Keratinocyte (primary cell): ENCODE results near the gene FYTTD1. TPM values are rescaled to one million over a fixed set of nuclear protein-coding genes. Genes with fewer than 3 reads are reported as not detected.

Source experiments
- DNase-seq: peaks from one replicate; pipeline ENCODE4 v3.0.0-alpha.2; 2011; ENCODE audit warnings: low read depth, missing footprints, low spot score
- FAIRE-seq: peaks from 2 replicates; lab custom pipeline; 2011; peaks lifted over from hg19 to GRCh38; lab: Jason Lieb, UNC
- H2AFZ ChIP-seq: 2 replicates; pipeline ENCODE4 v1.6.0; 2012; ENCODE audit warnings: low read length, control low read depth, inconsistent platforms; ENCODE audit not compliant: control insufficient read depth
- H3K27ac ChIP-seq: 2 replicates; pipeline ENCODE4 v1.5.1; 2011; ENCODE audit warnings: low read length; ENCODE audit not compliant: control insufficient read depth, insufficient read depth
- H3K27me3 ChIP-seq: 3 replicates; pipeline ENCODE4 v1.6.0; 2011; ENCODE audit warnings: low read length; ENCODE audit not compliant: control insufficient read depth, insufficient read depth; ENCODE audit errors: extremely low read depth
- H3K36me3 ChIP-seq, 2 experiments: 2 replicates in 1 of 2; 3 replicates in 1 of 2; pipeline ENCODE4 v1.5.1; 2011; ENCODE audit warnings: low read length in 2 of 2, mild to moderate bottlenecking in 1 of 2; ENCODE audit not compliant: control insufficient read depth in 2 of 2, insufficient read depth in 2 of 2; ENCODE audit errors: extremely low read depth in 1 of 2
- H3K4me1 ChIP-seq: 3 replicates; pipeline ENCODE4 v1.5.1; 2011; ENCODE audit warnings: low read length; ENCODE audit not compliant: control insufficient read depth, insufficient read depth; ENCODE audit errors: extremely low read depth
- H3K4me2 ChIP-seq: 3 replicates; pipeline ENCODE4 v1.6.0; 2011; ENCODE audit warnings: low read depth, low read length; ENCODE audit not compliant: control insufficient read depth, insufficient read depth; ENCODE audit errors: extremely low read depth
- H3K4me3 ChIP-seq, 3 experiments: fragments of 200-600 bp in 1 of 3; sonication (generic) in 1 of 3; 2 replicates in 2 of 3; 3 replicates in 1 of 3; pipeline ENCODE4 v1.5.1; 2011 to 2016; ENCODE audit warnings: low read length in 3 of 3, mild to moderate bottlenecking in 3 of 3, control low read depth in 2 of 3, inconsistent platforms in 1 of 3, low read depth in 1 of 3, mixed read lengths in 1 of 3, mixed run types in 1 of 3, moderate library complexity in 1 of 3; ENCODE audit not compliant: control insufficient read depth in 2 of 3, insufficient read depth in 2 of 3; ENCODE audit errors: extremely low read depth in 1 of 3
- H3K79me2 ChIP-seq: 2 replicates; pipeline ENCODE4 v1.6.0; 2012; ENCODE audit warnings: low read length; ENCODE audit not compliant: control insufficient read depth, insufficient read depth
- H3K9ac ChIP-seq: 3 replicates; pipeline ENCODE4 v1.6.0; 2011; ENCODE audit warnings: low read length; ENCODE audit not compliant: control insufficient read depth, insufficient read depth; ENCODE audit errors: extremely low read depth
- H3K9me1 ChIP-seq: 3 replicates; pipeline ENCODE4 v1.6.0; 2011; ENCODE audit warnings: low read length; ENCODE audit not compliant: control insufficient read depth, insufficient read depth; ENCODE audit errors: extremely low read depth
- H3K9me3 ChIP-seq: 2 replicates; pipeline ENCODE4 v1.5.1; 2012; ENCODE audit warnings: low read depth, low read length; ENCODE audit not compliant: control insufficient read depth
- H4K20me1 ChIP-seq: 3 replicates; pipeline ENCODE4 v1.6.0; 2011; ENCODE audit warnings: low read length; ENCODE audit not compliant: control insufficient read depth, insufficient read depth; ENCODE audit errors: extremely low read depth
- EZH2 ChIP-seq: IDR thresholded peaks from one replicate; pipeline ENCODE4 v1.6.1; 2012; ENCODE audit warnings: inconsistent platforms, mild to moderate bottlenecking, low read length, moderate library complexity
- dilution Hi-C: fragments of 300-500 bp; cut with MboI; formaldehyde crosslinking; loops from one replicate; pipeline ENCODE4 v1.7.0; 2020; ENCODE audit warnings: low sequenced_read_pairs; ENCODE audit not compliant: extremely low pct_ligation_motif_present
- polyA plus RNA-seq, 5 experiments: library from polyadenylated mRNA; depleted of rRNA in 3 of 5; stranded (reverse) in 3 of 5; stranded (forward) in 1 of 5; unstranded in 1 of 5; fragments of >200 nt; gene quantifications; 1 replicate in 1 of 5; 2 replicates in 3 of 5; 3 replicates in 1 of 5; pipeline versions ENCODE4 v1.2.1 to v1.2.3, GENCODE V29; 2011 to 2012; ENCODE audit warnings: missing spikeins in 2 of 5, low read depth in 1 of 5, low replicate concordance in 1 of 5
- TF ChIP-seq, protein P1 (sequence below), 3 experiments: IDR thresholded peaks in 1 of 3; conservative IDR thresholded peaks in 1 of 3; optimal IDR thresholded peaks in 1 of 3; 2 replicates in 2 of 3; 3 replicates in 1 of 3; pipeline versions ENCODE3 to v1.5.1; 2011; ENCODE audit warnings: low read length in 3 of 3, mild to moderate bottlenecking in 3 of 3, moderate library complexity in 2 of 3, control low read depth in 1 of 3, inconsistent platforms in 1 of 3; ENCODE audit not compliant: insufficient read depth in 2 of 3; ENCODE audit errors: extremely low read depth in 1 of 3

Gene FYTTD1
- polyA plus RNA-seq, 1 donor (not counting 4 experiments of a cell fraction or from before 2014, with no cell fraction given), result 48.0 TPM

DNA sequence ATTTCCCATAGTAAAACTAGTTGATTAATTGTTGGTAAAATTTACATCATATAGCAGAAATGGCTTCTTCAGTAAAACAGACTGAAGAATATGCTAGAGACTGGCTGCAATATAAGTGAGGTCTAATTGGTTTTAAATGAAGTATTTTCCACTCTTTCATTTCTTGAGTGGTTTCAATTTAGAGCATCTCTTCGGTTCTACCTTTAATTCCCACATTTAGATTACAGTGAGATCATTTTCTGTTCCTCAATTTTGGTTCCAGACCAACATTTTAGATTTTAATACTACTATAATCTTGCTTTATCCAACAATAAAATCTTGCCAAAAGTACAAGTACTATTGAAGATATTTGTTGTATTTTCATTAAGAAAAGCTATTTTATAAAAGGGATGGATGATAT is 40.4 kb downstream of the FYTTD1 start:
- Histone ChIP-seq H3K79me2 (peaks cover 35% of the 10 kb centered on the region), H3K36me3 (no peaks in the 10 kb centered on the region), H3K9ac (no peak overlapping the region), H3K9me3 (no peaks in the 10 kb centered on the region), H3K27ac (no peak overlapping the region), H3K9me1 (no peaks in the 10 kb centered on the region), H2AFZ (no peak overlapping the region), H3K4me1 (peaks cover 14% of the 10 kb centered on the region), H3K27me3 (no peaks in the 10 kb centered on the region), H3K4me3 (no peak overlapping the region), H4K20me1 (no peaks in the 10 kb centered on the region), H3K4me2 (no peak overlapping the region)
- DNase-seq (no peak), FAIRE-seq (no peak)
- no peak for TF ChIP-seq EZH2
- TF ChIP-seq, protein P1, sequence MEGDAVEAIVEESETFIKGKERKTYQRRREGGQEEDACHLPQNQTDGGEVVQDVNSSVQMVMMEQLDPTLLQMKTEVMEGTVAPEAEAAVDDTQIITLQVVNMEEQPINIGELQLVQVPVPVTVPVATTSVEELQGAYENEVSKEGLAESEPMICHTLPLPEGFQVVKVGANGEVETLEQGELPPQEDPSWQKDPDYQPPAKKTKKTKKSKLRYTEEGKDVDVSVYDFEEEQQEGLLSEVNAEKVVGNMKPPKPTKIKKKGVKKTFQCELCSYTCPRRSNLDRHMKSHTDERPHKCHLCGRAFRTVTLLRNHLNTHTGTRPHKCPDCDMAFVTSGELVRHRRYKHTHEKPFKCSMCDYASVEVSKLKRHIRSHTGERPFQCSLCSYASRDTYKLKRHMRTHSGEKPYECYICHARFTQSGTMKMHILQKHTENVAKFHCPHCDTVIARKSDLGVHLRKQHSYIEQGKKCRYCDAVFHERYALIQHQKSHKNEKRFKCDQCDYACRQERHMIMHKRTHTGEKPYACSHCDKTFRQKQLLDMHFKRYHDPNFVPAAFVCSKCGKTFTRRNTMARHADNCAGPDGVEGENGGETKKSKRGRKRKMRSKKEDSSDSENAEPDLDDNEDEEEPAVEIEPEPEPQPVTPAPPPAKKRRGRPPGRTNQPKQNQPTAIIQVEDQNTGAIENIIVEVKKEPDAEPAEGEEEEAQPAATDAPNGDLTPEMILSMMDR (optimal IDR thresholded peaks at IDR 0.05 in 1 of 3, IDR thresholded peaks at IDR 0.05 in 1 of 3, conservative IDR thresholded peaks at IDR 0.05 in 1 of 3; ENCODE audit: extremely low read depth in 1 of 3, insufficient read depth in 2 of 3, low read length in 3 of 3), result no peak
- dilution Hi-C loops, result no loop called here

DNA sequence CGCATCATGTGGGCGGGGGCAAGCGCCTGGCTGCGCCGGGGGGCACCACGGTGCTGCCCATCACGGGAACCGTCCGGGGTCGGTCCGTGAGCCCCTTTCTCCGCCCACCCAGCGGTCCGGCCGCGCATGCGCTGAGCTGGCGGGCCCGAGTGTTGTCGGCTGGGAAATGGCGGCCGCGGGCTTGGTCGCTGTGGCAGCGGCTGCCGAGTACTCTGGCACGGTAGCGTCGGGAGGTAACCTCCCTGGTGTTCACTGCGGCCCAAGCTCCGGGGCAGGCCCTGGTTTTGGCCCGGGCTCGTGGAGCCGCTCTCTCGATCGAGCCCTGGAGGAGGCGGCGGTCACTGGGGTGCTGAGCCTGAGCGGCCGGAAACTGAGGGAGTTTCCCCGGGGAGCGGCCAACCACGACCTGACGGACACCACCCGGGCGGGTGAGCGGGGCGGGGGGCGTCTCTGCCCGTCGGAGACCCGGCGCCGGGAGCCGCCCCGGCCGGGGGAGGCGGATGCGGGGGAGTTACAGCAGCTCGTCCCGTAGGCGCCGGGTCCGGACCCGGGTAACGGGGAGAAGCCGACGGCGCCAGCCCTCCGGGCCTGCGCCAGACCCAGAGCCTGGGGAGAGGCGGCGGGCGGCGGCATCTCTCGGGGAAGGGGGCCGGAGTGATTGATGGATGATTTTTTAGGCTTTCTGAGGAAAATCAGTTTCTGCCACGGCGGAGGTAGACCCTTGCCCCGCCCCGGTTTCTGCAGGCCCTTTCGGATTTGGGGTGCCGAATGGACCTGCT is 41.6 kb downstream of the FYTTD1 start, which contains the start of gene LRCH3:
TSS of gene LRCH3 (plus strand) at position 142 of the 779 bp plus-strand sequence. CDS start at position 167, 25 bp downstream.
- Histone ChIP-seq H3K36me3 (no peaks in the 10 kb centered on the region), H3K9ac (peak within 1 kb of the TSS; percentile 98), H3K79me2 (peaks cover 48% of the 10 kb centered on the region), H3K4me2 (peak within 1 kb of the TSS; percentile 77), H2AFZ (peak within 1 kb of the TSS; percentile 95), H4K20me1 (peaks cover 2% of the 10 kb centered on the region), H3K9me3 (no peaks in the 10 kb centered on the region), H3K4me1 (peaks cover 17% of the 10 kb centered on the region), H3K27ac (peak within 1 kb of the TSS; percentile 88), H3K27me3 (no peaks in the 10 kb centered on the region), H3K4me3 (peak within 1 kb of the TSS; percentile 89 to 93 (median 89)), H3K9me1 (no peaks in the 10 kb centered on the region)
- dilution Hi-C loops, result no loop called here
- FAIRE-seq, result no peak
- TF ChIP-seq, protein P1 (optimal IDR thresholded peaks at IDR 0.05 in 1 of 3, IDR thresholded peaks at IDR 0.05 in 1 of 3, conservative IDR thresholded peaks at IDR 0.05 in 1 of 3; ENCODE audit: extremely low read depth in 1 of 3, insufficient read depth in 2 of 3, low read length in 3 of 3), result no peak
- no peak for TF ChIP-seq EZH2
- DNase-seq, result no peak
